NT2/D1 (cell line): Measurements from ENCODE around the gene RHOBTB3.

Experiments used
- SUZ12 ChIP-seq: IDR thresholded peaks from 2 replicates; pipeline ENCODE4 v1.6.1; 2011; ENCODE audit not compliant: insufficient read length, insufficient read depth; ENCODE audit errors: extremely low read depth
- YY1 ChIP-seq: IDR thresholded peaks from 2 replicates; pipeline ENCODE4 v1.6.1; 2011; ENCODE audit not compliant: insufficient read length, insufficient read depth
- ZNF274 ChIP-seq: IDR thresholded peaks from 2 replicates; pipeline ENCODE4 v1.6.1; 2011; ENCODE audit warnings: mild to moderate bottlenecking, low read depth, low read length

GRCh38 chr5:95791751-95792150 is 60.6 kb downstream of the RHOBTB3 start:
- TF ChIP-seq SUZ12 = no peak
- TF ChIP-seq YY1 = no peak
- no peak for TF ChIP-seq ZNF274
